GM18520 (cell line): ENCODE data around the gene YDJC.
"Not testable (repeated sequence)": the region's sequence is repeated elsewhere in the genome, so short reads cannot be mapped to it uniquely, and the experiment has no call there.

Experiments used
- ATAC-seq: cut with Tn5 transposase; IDR thresholded peaks from one replicate; pipeline ENCODE4 v1.9.1; 2021; ENCODE audit not compliant: unreplicated experiment

YDJC gene

DNA sequence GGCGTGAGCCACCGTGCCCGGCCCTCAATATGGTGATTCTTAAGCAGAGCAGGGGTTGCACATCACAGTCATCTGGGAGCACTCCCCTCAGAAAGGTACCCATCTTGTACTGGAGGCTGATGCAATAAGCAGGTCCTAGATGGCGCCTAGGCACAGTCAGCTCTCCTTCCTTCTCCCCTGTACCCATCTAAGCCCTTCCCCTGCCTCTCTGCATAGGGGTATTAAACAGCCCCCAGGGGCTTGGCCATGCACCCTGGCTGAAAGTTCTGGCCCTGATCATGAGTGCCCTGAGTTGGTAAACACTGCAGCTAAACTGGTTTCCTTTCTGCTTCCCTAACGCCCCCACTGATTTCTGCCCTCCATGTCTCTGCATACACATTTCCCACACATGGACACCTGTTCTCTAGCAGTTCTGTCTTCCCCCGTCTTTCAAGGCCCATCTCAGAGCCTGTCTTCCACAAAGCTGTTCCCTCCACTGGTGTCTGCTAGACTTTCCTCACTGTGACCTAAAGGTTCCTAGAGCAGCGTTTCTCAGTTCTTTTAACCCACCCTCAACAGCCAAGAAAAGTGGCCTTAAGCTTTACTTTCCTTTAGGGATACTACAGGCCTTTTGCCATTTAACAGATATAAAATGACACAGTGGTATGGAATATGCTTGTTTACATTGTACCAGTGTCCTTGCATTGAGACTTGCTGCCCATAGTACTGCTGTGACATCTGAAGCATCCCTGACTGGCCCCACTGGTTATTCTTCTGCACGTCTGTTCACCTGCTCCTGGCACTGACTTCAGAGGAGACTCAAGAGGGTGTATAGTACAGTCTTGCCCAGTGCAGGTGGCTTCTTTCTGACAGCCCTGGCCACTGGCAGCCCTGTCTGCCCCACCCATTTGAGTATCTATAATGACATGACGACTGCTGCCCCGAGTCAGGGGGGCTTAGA lies 46.8 kb downstream of the YDJC start:
- no peak for ATAC-seq

DNA sequence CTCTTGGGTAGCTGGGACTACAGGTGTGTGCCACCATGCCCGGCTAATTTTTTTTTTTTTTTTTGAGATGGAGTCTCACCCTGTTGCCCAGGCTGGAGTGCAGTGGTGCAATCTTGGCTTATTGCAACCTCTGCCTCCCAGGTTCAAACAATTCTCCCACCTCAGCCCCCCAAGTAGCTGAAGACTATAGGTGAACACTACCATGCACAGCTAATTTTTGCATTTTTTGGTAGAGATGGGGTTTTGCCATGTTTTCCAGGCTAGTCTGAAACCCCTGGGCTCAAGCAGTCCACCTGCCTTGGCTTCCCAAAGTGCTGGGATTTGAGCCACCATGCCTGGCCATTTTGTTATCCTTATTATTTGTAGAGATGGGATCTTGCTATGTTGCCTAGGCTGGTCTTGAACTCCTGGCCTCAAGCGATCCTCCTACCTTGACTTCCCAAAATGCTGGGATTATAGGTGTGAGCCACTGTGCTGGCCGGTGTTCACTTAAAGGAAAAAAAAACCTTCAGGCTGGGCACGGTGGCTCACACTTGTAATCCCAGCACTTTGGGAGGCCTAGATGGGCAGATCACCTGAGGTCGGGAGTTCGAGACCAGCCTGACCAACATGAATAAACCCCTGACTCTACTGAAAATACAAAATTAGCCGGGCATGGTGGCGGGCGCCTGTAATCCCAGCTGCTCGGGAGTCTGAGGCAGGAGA lies 48.7 kb downstream of the YDJC start:
- not testable (repeated sequence) for ATAC-seq

DNA sequence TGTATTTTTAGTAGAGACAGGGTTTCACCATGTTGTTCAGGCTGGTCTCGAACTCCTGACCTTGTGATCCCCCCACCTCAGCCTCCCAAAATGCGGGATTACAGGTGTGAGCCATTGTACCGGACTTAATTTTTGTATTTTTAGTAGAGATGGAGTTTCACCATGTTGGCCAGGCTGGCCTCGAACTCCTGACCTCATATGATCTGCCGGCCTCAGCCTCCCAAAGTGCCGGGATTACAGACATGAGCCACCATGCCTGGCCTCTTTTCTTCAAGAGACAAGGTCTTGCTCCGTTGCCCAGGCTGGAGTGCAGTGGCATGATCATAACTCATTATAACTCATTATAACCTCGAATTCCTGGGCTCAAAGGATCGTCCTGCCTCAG lies 49.2 kb downstream of the YDJC start:
- ATAC-seq, result not testable (repeated sequence)

DNA sequence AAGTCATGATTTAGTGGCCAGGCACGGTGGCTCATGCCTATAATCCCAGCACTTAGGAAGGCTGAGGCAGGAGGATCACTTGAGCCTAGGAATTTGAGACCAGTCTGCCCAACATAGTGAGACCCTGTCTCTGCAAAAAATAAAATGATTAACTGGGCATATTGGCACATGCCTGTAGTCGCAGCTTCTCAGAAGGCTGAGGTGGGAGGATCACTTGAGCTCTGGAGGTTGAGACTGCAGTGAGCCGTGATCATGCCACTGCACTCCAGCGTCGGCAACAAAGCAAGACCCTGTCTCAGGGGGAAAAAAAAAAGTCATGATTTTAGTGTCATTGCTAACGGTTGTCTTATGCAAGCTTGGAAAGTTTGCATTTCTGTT lies 50.4 kb downstream of the YDJC start:
- no peak for ATAC-seq
